ENCODE measurements around the gene CAPN2.
A peak's percentile ranks its signal among the peaks of the same experiment; 100 is the strongest.
"Not testable (repeated sequence)": the region's sequence is repeated elsewhere in the genome, so short reads cannot be mapped to it uniquely, and the experiment has no call there.

The CAPN2 gene

GRCh38 chr1:223717695-223718363 lies 5.5 kb downstream of the CAPN2 start:
- DNase-seq, result no peak

- DNase-seq, result no peak
Observed at GRCh38 chr1:223718850-223719249, 6.5 kb downstream of the CAPN2 start.

GRCh38 chr1:223720971-223721591 lies 8.7 kb downstream of the CAPN2 start:
- DNase-seq, result peak; percentile 56

GRCh38 chr1:223721658-223722607 lies 9.6 kb downstream of the CAPN2 start:
- no peak for DNase-seq

GRCh38 chr1:223723351-223723904 lies 11.1 kb downstream of the CAPN2 start:
- DNase-seq, result no peak

GRCh38 chr1:223724376-223724775 lies 12.0 kb downstream of the CAPN2 start:
- no peak for DNase-seq

GRCh38 chr1:223725578-223725977 lies 13.2 kb downstream of the CAPN2 start:
- no peak for DNase-seq

GRCh38 chr1:223726380-223727001 lies 14.2 kb downstream of the CAPN2 start:
- DNase-seq, result peak; percentile 93

GRCh38 chr1:223727541-223727940 lies 15.2 kb downstream of the CAPN2 start:
- no peak for DNase-seq

GRCh38 chr1:223729906-223730305 lies 17.6 kb downstream of the CAPN2 start:
- no peak for DNase-seq

GRCh38 chr1:223730479-223731132 lies 18.3 kb downstream of the CAPN2 start:
- DNase-seq, result no peak

- DNase-seq, result no peak
Observed at GRCh38 chr1:223731133-223731770, 18.9 kb downstream of the CAPN2 start.

- DNase-seq, result no peak
Observed at GRCh38 chr1:223732993-223733798, 20.9 kb downstream of the CAPN2 start.

- DNase-seq, result no peak
Observed at GRCh38 chr1:223733898-223734852, 21.8 kb downstream of the CAPN2 start.

- not testable (repeated sequence) for DNase-seq
Observed at GRCh38 chr1:223736638-223737037, 24.3 kb downstream of the CAPN2 start.

GRCh38 chr1:223737342-223737741 lies 25.0 kb downstream of the CAPN2 start:
- DNase-seq, result no peak

- DNase-seq, result no peak
Observed at GRCh38 chr1:223738465-223739365, 26.4 kb downstream of the CAPN2 start.

GRCh38 chr1:223739366-223740037 lies 27.2 kb downstream of the CAPN2 start:
- DNase-seq, result no peak

All from amniotic stem cell (primary cell).